GM19324 (cell line): ENCODE data around the gene CNTNAP5.

Source experiments
- ATAC-seq: cut with Tn5 transposase; IDR thresholded peaks from one replicate; pipeline ENCODE4 v1.9.1; 2021; ENCODE audit warnings: mild to moderate bottlenecking, moderate library complexity; ENCODE audit not compliant: unreplicated experiment, low FRiP score

CNTNAP5 gene

DNA sequence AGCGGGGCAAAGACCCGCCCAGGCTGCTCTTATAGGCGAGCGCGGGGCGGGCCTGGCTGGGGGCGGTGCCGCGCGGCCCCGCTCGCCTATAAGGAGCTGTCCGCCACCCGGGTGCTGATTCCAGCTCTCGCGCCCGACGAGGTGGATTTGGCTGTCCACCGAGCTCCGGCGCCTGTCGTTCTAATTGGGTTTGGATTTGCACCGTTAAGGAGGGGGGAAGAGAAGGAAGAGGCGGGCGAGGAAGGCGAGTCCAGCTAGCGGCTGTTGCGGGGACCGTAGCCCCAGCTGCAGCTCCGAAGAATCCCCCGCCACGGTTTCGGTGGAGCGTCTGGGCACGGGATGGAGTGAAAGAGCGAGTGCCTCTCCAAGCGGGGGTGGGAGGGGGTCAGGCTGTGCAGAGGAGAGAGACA is at the start of gene CNTNAP5:
TSS of gene CNTNAP5 (plus strand) at position 117 of the 410 bp plus-strand sequence. CDS start 364 bp downstream, outside the sequence.
- no peak for ATAC-seq

- no peak for ATAC-seq
These were observed 48.9 kb upstream of the CNTNAP5 start for GRCh38 chr2:123976054-123976648.

GRCh38 chr2:123993728-123994323 is 31.3 kb upstream of the CNTNAP5 start:
- peak; percentile 84 for ATAC-seq

DNA sequence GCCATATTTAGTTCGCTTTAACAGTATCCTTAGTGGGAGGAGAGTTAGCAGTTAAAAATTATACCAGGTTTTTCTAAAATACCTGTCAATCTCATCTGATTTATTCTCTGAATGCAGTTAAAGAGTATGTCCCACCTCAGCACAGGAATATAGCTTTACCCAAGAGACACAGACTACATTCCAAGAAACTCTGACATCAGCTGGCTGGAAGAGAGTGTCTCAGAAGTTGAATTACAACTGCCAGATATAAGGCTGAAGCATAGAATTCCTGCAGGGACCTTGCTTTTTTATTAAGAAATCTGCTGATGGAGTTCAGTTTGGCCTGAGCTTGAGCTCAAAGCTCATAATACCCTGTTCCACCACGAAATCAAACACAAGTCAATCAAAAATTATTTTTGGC is 25.4 kb upstream of the CNTNAP5 start:
- no peak for ATAC-seq

GRCh38 chr2:124001696-124002430 is 23.2 kb upstream of the CNTNAP5 start:
- ATAC-seq, result no peak

GRCh38 chr2:124018890-124019289 is 6.2 kb upstream of the CNTNAP5 start:
- no peak for ATAC-seq

GRCh38 chr2:124024561-124025170 is 421 bp upstream of the CNTNAP5 start:
- ATAC-seq, result no peak

- ATAC-seq, result no peak
These were observed 876 bp downstream of the CNTNAP5 start for GRCh38 chr2:124025891-124026434.

GRCh38 chr2:124026503-124026902 is 1.4 kb downstream of the CNTNAP5 start:
- no peak for ATAC-seq

DNA sequence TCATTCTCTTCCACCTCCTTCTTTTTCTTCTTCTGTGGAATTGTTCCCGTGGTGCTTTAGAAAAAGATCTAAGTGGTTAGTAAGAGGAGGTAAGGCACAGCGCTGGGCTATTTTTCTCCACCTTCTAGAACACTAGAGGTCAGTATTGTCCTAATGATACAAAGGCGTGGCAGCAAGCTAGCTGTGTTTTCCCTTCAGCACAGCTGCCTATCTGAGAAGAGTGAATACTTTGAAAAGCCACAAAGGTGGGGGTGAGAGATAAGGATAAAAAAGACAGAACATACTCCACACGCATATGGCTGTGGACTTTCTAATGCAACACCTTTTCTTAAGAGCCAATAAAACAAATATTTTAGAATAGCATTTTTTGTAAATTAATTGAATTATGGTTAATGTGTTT is 2.1 kb downstream of the CNTNAP5 start:
- ATAC-seq, result no peak

DNA sequence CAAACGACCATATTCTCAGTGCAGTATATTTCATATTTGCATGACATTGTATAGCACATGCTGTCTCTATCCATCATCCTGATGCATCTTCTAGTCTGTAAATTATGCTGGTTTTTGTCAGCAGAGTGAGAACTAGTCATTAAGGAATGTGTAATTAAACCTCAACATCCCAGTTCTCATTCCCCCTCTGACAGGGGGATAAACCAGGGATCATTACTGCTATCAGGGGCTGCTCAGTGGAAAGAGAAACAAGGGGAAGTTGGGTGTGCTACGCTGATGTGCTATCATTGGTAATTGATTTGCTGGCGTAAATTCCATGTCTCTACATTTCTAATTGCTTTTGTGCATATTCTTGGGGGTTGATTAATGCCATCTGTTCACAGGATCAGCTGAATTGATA is 7.7 kb downstream of the CNTNAP5 start:
- no peak for ATAC-seq

GRCh38 chr2:124034265-124034664 is 9.2 kb downstream of the CNTNAP5 start:
- no peak for ATAC-seq

- ATAC-seq, result no peak
These were observed 9.9 kb downstream of the CNTNAP5 start for GRCh38 chr2:124035001-124035400.

DNA sequence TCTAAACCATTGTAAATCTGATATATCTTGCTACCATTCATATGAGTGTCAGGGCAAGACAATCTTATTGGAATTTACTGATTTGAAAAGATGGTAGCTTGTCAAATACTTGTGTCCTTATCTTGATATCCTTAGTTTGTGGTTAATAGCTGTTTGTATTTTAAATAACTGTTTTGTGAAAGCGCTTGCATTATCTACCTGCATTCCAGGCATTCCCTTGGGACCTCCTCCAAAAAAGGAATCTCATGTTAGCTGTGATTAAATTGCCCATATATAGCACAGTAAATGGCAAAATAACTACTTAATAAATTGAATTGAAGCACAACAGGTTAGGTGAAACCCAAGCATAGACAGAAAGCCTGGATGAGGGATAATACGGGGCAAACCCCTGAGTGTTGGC is 13.9 kb downstream of the CNTNAP5 start:
- ATAC-seq, result no peak

- ATAC-seq, result no peak
These were observed 14.7 kb downstream of the CNTNAP5 start for GRCh38 chr2:124039762-124040291.

DNA sequence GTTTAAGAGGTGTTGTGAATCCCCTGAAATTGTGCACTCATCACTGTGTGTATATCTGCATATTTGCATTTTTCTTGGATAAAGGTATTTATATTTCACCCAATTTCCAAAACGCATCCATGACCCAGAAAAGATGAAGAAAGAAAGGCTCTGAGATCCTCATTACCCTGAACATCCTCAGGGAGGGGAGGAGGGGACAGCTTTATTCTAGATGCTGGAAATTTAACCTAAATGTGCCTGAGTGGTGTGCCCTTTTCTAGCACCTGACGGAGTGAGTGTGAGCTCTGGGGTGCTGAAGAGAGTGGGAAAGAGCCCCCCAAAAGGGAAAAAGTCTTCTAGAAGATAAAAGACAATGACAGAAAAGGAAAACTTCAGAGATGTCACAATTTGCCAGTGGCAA is 20.8 kb downstream of the CNTNAP5 start:
- ATAC-seq, result no peak

- no peak for ATAC-seq
These were observed 21.2 kb downstream of the CNTNAP5 start for GRCh38 chr2:124046332-124046731.

DNA sequence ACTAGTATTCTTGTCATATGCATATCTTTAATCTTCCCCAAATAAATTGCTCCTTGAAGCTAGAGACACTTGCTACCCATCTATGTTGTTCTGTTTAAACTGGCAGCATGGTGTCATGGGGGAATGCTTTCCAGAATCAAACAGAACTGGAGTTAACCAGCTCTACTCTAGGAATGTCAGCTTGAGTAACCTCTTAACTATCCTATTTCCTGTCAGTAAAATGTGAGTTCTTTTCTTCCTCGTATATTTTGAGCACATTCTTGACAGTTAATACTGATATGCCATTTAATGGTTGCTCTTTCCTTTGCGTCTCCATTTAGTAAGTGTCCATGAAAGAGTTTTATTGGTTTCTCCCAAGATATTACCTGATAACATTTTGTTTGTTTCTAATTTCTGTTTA is 23.0 kb downstream of the CNTNAP5 start:
- no peak for ATAC-seq

DNA sequence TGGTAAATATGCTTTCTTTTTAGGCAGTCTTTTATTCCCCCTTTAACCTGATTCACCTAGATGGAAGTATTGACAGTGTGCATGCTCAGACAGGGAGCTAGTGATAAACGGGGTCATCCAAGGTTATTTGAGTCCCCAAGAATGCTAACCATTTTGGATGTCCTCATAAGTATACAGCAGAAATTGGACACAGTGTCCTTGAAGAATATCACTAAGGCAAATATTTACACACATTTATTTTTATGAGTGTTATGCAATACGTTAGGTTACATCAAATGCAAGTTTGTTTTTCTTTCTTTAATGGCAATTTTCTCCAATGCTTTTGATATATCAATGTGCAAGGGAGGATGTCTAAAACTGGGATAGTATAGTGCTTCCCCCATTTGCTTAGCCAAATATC is 23.6 kb downstream of the CNTNAP5 start:
- no peak for ATAC-seq

GRCh38 chr2:124049136-124049535 is 24.0 kb downstream of the CNTNAP5 start:
- no peak for ATAC-seq
